TTC549 (cell line): Measurements from ENCODE around the gene ZNF496.

ENCODE experiments used
- FAIRE-seq: peaks from 2 replicates; lab custom pipeline; 2012; peaks lifted over from hg19 to GRCh38; lab: Jason Lieb, UNC

ZNF496 gene

DNA sequence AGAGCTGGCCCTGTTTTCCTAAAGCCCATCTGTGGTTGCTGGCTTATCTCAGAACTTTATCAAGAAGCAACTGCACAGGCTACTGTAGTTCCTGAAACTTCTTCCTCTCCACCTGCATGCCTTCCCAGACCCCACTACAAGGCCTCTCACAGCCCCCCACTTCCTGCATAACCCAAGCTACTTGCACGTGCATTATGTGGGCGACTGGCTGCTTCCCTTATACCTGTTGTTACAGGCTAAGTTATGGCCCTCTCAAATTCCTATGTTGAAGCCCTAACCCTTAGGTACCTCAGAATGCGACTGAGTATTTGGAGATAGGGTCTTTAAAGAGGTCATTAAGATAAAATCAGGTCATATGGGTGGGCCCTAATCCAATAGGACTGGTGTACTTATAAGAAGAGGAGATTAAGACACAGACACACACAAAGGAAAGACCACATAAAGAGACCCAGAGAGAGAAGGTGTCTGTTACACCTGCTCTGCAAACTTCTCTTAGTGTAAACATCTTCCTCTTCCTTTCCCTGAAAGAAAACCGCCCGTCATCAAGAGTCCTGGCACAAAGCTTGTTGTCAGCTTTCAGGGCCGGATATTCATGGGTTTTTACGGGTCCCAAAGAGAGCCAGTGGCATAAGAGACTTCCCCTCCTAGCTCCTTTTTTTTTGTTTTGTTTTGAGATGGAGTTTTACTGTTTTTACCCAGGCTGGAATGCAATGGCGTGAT is 5.1 kb downstream of the ZNF496 start:
- no peak for FAIRE-seq

- no peak for FAIRE-seq
Measured at GRCh38 chr1:247324923-247325322, 6.7 kb downstream of the ZNF496 start.

GRCh38 chr1:247324204-247324787 is 7.4 kb downstream of the ZNF496 start:
- no peak for FAIRE-seq

- no peak for FAIRE-seq
Measured at GRCh38 chr1:247322849-247323586, 8.6 kb downstream of the ZNF496 start.

DNA sequence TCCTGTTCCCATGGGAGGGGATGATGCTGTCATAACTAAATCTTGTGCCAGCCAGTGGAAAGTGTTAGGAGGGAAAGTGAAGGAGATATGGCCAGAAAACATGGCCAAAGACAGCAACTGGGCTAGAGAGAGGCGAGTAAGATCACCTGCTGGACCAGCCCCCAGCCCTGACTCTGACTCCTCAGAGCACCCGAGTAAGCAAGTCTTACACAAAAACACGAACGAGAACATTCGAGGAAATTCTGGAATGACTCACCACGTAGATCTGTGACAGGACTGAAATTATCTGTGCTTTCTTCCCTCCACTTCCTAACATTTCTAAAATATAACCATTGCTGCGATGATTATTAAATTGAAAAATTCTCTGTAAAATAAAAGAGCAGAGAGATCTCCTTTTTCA is 9.2 kb downstream of the ZNF496 start:
- FAIRE-seq = no peak

- no peak for FAIRE-seq
Measured at GRCh38 chr1:247317702-247318101, 14.0 kb downstream of the ZNF496 start.

DNA sequence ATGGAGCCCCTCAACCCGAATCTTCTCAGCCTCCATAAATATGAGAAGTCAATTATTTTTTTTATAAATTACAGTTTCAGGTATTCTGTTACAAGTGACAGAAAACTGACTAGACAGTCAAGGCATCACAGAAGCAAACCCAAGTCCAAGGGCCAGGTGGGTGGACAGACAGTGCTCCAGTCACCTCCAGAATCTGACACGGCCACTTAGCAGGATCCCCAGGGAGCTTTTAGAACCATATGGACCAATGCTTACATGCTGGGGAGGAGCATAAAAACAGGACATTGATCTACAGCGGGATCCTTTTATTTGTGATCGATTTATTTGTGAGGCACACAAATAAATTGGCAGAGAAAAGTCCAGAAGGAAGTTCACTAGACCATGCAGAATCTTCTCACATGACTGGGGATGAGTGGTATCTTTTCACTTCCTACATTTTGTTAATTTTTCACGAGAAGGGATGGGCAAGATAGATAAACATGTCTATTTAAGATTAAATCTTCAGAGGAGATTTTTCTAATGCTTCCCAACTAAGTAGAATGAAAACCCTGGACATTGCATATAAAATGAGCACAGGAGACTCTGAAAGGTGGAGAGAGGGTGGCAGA is 15.0 kb downstream of the ZNF496 start:
- no peak for FAIRE-seq

DNA sequence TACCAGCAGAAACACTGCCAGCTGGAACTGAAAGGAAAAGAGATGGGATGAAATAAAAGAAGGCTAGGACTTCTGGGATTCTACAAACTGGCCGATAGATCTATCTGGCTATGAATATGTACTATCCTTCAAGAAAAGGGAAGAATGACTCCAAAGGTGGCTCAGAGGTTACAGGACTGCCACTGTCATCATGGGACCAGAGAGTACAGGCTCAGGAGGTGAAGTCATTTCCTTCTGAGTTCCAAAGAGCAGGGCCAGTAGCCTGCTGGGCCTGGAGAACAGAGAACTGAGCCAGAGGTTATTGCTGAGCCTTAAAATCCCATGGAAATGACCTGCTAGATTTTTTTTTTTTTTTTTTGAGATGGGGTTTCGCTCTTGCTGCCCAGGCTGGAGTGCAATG is 27.6 kb downstream of the ZNF496 start:
- no peak for FAIRE-seq

GRCh38 chr1:247303216-247303615 is 28.5 kb downstream of the ZNF496 start:
- no peak for FAIRE-seq

DNA sequence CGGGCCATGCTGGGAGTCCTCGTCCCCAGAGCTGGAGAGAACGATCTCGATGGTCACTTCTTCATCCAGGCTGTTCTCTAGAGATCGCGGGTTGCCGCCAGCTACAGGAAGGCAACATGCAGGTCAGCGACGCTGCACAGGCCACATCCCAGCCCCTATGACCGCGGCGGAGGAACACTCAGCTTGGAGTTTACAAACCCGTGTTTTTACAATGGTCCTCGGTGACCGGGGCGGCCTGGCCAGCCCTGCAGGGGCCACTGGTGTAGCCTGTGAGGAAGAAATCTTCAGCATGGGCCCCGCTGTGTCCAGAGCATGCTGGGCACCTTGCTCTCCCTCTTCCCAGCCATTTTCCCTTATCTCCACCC is 30.5 kb downstream of the ZNF496 start:
- FAIRE-seq = no peak

GRCh38 chr1:247300491-247301175 is 31.0 kb downstream of the ZNF496 start:
- no peak for FAIRE-seq

- no peak for FAIRE-seq
Measured at GRCh38 chr1:247299723-247300381, 31.8 kb downstream of the ZNF496 start.

DNA sequence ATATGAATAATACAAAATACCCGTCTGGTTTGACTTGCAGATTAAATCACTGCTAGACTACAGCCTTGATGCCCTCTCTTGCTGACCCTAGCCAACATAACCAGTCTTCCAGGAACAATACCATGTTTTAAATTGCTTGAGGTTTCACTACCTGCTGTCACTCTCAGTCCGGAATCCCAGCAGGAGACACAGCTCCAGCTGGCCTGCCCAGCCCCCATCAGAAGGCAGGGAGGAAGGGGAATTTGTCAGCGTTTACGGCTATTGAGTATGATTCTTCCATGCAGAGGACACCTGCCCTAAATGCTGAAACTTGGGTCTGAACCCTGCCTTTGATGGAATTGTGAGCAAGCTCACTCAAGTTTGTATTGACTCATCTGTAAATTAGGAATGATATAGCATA is 33.0 kb downstream of the ZNF496 start:
- FAIRE-seq = no peak

DNA sequence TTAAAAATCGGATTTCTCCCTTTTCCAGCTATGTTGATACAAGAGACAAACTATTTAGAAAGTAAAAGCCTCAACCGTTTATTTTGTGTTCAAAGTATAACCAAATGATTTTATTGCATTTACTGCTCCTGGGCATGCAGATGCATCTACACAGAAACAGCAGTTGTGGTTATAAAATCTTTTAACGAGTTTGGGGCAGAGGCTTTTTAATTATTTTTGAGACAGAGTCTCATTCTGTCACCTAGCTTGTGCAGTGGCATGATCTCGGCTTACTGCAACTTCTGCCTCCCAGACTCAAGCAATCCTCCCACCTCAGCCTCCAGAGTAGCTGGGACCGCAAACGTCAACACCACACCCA is 33.6 kb downstream of the ZNF496 start:
- no peak for FAIRE-seq

DNA sequence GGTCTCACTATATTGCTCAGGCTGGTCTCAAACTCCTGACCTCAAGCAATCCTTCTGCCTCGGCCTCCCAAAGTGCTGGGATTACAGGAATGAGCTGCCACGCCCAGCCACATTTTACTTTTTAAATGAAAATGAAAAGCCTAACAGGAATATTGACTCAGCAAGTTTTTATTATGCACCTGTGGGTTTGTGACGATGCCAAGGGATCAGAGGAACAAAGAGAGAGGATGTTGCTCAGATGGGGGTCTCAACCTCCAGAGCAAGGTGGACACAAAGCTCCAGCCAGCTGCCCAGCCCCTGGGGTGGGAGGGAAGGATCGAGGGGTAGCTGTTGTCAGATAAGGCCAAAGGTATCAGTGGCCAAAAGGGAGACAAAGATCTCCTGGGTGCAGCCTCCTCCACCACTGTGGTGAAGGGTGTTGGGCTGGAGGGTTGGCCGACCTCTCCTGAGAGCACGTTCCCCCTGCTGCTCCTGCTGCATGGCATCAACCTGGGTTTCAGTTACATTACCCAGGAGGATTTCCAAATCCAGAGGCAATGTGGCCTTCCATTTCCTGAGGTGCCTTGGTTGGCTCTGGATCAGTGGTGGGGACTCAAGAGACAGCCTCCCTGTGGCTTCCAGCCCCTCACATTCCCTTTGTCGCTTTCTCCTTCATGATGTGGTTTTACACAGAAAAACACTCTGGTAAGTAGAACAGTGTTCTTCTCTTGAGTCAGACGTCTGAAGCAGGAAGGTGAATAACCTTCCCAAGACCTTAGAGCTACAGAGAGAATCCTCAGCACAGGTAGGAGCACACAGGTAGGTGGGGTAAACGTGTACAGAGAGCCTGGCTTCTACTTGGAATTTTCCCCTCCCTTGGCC is 34.2 kb downstream of the ZNF496 start:
- FAIRE-seq = no peak

DNA sequence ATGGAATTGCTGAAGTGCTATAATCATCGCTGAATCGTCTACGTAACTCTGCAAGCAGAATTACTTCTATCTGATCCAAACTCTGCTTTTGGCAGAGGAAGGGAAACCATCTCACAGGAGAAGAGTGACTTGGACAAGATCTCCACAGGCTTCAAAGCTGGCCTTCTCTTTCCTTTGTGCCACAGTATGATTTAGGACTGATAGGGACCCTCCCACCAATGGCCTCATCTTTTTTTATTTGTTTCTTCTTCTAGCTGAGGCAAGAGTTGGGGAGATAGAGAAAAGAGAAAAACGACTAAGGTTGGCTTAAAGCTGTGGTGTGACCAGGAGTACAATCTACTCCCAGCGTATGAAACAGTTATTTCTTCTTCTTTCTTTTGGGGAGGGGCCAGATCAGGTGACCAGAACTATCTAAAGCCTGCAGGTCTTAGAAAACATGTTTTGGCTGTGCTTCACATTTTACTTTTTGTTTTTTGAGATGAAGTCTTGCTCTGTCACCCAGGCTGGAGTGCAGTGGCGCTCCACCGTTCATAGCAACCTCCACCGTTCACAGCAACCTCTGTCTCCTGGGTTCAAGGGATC is 35.0 kb downstream of the ZNF496 start:
- no peak for FAIRE-seq

GRCh38 chr1:247295746-247296145 is 35.9 kb downstream of the ZNF496 start:
- no peak for FAIRE-seq

GRCh38 chr1:247295274-247295684 is 36.4 kb downstream of the ZNF496 start:
- FAIRE-seq = no peak

DNA sequence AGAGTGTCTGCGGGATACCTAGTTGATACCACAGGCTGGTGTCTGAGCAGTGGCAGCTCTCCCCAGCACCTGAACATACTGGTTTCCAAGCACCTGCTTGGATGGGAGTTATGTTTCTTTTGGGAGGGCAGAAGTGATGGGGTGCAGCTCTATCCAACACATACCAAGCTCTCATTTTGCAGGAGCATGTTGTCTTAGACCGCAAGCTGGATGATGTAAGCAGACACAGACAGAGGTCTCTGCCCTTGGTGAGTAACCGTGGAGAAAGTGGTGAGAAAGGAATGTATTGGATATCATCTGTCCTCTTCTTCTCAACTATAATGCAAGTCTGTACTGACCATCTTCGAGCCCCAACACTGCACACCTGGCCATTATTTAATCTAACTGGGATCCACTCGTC is 37.4 kb downstream of the ZNF496 start:
- FAIRE-seq = no peak

DNA sequence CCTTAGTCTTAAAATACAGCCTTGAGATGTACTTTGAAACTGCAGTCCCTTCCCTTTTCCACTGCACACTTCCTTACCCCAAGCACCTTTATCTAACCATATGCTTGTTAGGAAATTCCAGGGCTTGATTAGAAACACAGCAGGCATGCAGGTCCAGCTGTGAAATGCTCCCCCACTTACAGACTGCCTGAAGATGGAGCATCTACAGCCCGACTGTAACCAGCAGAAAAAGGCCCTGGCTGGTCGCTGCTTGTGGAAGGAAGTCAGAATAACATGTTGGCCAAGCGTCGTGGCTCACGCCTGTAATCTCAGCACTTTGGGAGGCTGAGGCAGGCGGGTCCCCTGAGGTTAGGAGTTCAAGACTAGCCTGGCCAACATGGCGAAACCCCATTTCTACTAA is 38.6 kb downstream of the ZNF496 start:
- FAIRE-seq = no peak
